Measurements from ENCODE around the gene JARID2. TPM values are rescaled to one million over a fixed set of nuclear protein-coding genes. Genes with fewer than 3 reads are reported as not detected.
"Not testable (repeated sequence)": the region's sequence is repeated elsewhere in the genome, so short reads cannot be mapped to it uniquely, and the experiment has no call there.

Gene JARID2
- total and polyA plus RNA-seq, 2 of the 4 experiments (the other 2 are of a cell fraction), result 9.6 to 12.9 TPM

- POLR2A ChIA-PET (ENCODE audit: unreplicated experiment); in situ Hi-C loops (cut with MboI; ENCODE audit: low sequenced_read_pairs); CTCF ChIA-PET; H3K56ac ChIP-seq (ENCODE audit: extremely low read depth, insufficient read depth, low read length); H3K27me3 ChIP-seq (ENCODE audit: control insufficient read depth, insufficient read depth, low read length); H2BK120ac ChIP-seq (ENCODE audit: low read depth, low read length); H3K4me1 ChIP-seq (ENCODE audit: control insufficient read depth, insufficient read depth, low read length); H2AFZ ChIP-seq (replicated peaks; ENCODE audit: low read length, poor library complexity); H3K9me3 ChIP-seq (ENCODE audit: control insufficient read depth, insufficient read depth, low read length); intact Hi-C loops (cut with micrococcal nuclease); H4K8ac ChIP-seq (ENCODE audit: low read depth in 2 of 2, low read length in 2 of 2); H2AK9ac ChIP-seq (replicated peaks; ENCODE audit: low read depth, low read length, poor library complexity); H2BK5ac ChIP-seq (ENCODE audit: low read depth, low read length, poor library complexity, severe bottlenecking); H3K4ac ChIP-seq (ENCODE audit: low read depth, low read length); H3K27ac ChIP-seq (ENCODE audit: insufficient read depth, low read length); dilution Hi-C loops (cut with HindIII; ENCODE audit: low sequenced_read_pairs, unreplicated experiment); H3K4me3 ChIP-seq (ENCODE audit: insufficient read depth, low read depth, low read length); H2BK15ac ChIP-seq (ENCODE audit: low read depth, low read length); H3K9ac ChIP-seq (ENCODE audit: low read depth, low read length); H3K36me3 ChIP-seq (ENCODE audit: control insufficient read depth, insufficient read depth, low read length); H3K4me2 ChIP-seq (ENCODE audit: low read depth, low read length); BruUV-seq (replicated peaks); H4K91ac ChIP-seq (ENCODE audit: insufficient read depth, low read depth, low read length); ATAC-seq (ENCODE audit: low read depth); H3K18ac ChIP-seq (ENCODE audit: low read depth, low read length); H2BK20ac ChIP-seq (ENCODE audit: low read depth, low read length); H3K14ac ChIP-seq (replicated peaks; ENCODE audit: low read depth, low read length); H4K5ac ChIP-seq (ENCODE audit: low read depth, low read length); H2AK5ac ChIP-seq (ENCODE audit: low read depth, low read length); DNase-seq: not testable (repeated sequence)
- Histone ChIP-seq H4K20me1 (ENCODE audit: insufficient read depth, low read length) (peaks cover 74% of the 10 kb centered on the region), H3K23ac (ENCODE audit: low read depth, low read length) (peak overlapping the region; percentile 43; the same call in 1 of the 2 replicates), H3K9me1 (ENCODE audit: insufficient read depth, low read length) (peaks cover 21% of the 10 kb centered on the region), H3K79me1 (ENCODE audit: low read depth in 1 of 2, low read length in 2 of 2) (peaks cover 51 to 86% of the 10 kb centered on the region in 2 experiments)
- no CpG with 5 or more reads among the region's 12 CpGs for WGBS, 2 experiments (ENCODE audit: extremely low coverage in 2 of 2, insufficient read length in 1 of 2)
These were observed 51.3 kb downstream of the JARID2 start for GRCh38 chr6:15297167-15297566.
